ENCODE results near the gene LCOR.
"Not testable (repeated sequence)": the region's sequence is repeated elsewhere in the genome, so short reads cannot be mapped to it uniquely, and the experiment has no call there.

The LCOR gene

GRCh38 chr10:96831867-96832720, at the start of gene LCOR:
LCOR (plus strand) TSS chr10:96832298; CDS start chr10:96949058, 116,760 bp downstream.
- DNase-seq, result peak; percentile 80 to 82

- no peak for DNase-seq
Observed at GRCh38 chr10:96784253-96784652, 47.8 kb upstream of the LCOR start.

- no peak for DNase-seq
Observed at GRCh38 chr10:96789571-96790108, 42.5 kb upstream of the LCOR start.

GRCh38 chr10:96791902-96792301, 40.2 kb upstream of the LCOR start:
- no peak for DNase-seq

GRCh38 chr10:96794836-96795733, 37.0 kb upstream of the LCOR start:
- DNase-seq, result no peak

- DNase-seq, result no peak
Observed at GRCh38 chr10:96797485-96797884, 34.6 kb upstream of the LCOR start.

- no peak for DNase-seq
Observed at GRCh38 chr10:96803288-96803664, 28.8 kb upstream of the LCOR start.

- DNase-seq, result no peak
Observed at GRCh38 chr10:96814264-96814663, 17.8 kb upstream of the LCOR start.

GRCh38 chr10:96818971-96819370, 13.1 kb upstream of the LCOR start:
- DNase-seq, result not testable (repeated sequence)

GRCh38 chr10:96820765-96821164, 11.3 kb upstream of the LCOR start:
- no peak for DNase-seq

GRCh38 chr10:96826438-96826837, 5.7 kb upstream of the LCOR start:
- no peak for DNase-seq

- DNase-seq, result no peak
Observed at GRCh38 chr10:96828609-96829008, 3.5 kb upstream of the LCOR start.

- DNase-seq, result no peak
Observed at GRCh38 chr10:96829029-96829773, 2.9 kb upstream of the LCOR start.

GRCh38 chr10:96830511-96831199, 1.4 kb upstream of the LCOR start:
- peak; percentile 61 to 69 for DNase-seq

GRCh38 chr10:96831200-96831866, 765 bp upstream of the LCOR start:
- DNase-seq, result no peak

GRCh38 chr10:96832721-96833219, 672 bp downstream of the LCOR start:
- DNase-seq, result peak; percentile 80

- DNase-seq, result peak; percentile 8 to 31
Observed at GRCh38 chr10:96833220-96834001, 1.3 kb downstream of the LCOR start.

- no peak for DNase-seq
Observed at GRCh38 chr10:96834120-96834519, 2.0 kb downstream of the LCOR start.

- DNase-seq, result no peak
Observed at GRCh38 chr10:96835899-96836298, 3.8 kb downstream of the LCOR start.

- no peak for DNase-seq
Observed at GRCh38 chr10:96838529-96838928, 6.4 kb downstream of the LCOR start.

Measured in NCI-H2081 (cell line).